ENCODE results near the gene MRGPRE. TPM values are rescaled to one million over a fixed set of nuclear protein-coding genes. Genes with fewer than 3 reads are reported as not detected.

MRGPRE gene
- total RNA-seq, 1 experiment from 2014 or later: not detected

- peaks cover 27 to 32% of the 10 kb centered on the region in 2 experiments for H3K9me3 Mint-ChIP-seq
- Histone ChIP-seq H3K27ac (ENCODE audit: insufficient read length, low read depth, low read length) (no peak overlapping the region), H3K9ac (ENCODE audit: extremely low read depth, insufficient read length, low read length) (no peak overlapping the region), H2BK12ac (ENCODE audit: insufficient read length, low read depth, low read length) (no peak overlapping the region), H4K8ac (replicated peaks; ENCODE audit: insufficient read length, low read depth, low read length) (no peak overlapping the region), H2BK20ac (ENCODE audit: low read depth, low read length, poor library complexity, severe bottlenecking) (no peak overlapping the region), H3K79me1 (ENCODE audit: insufficient read depth, low read depth, low read length, poor library complexity, severe bottlenecking) (no peaks in the 10 kb centered on the region), H3K4me2 (ENCODE audit: insufficient read depth, insufficient read length, low read length) (no peak overlapping the region), H2BK120ac (ENCODE audit: low read depth, low read length, poor library complexity, severe bottlenecking) (no peak overlapping the region), H3K4ac (ENCODE audit: low read depth, low read length) (no peak overlapping the region), H3K14ac (ENCODE audit: insufficient read depth, low read length) (no peak overlapping the region), H4K20me1 (ENCODE audit: control insufficient read depth, insufficient read depth, insufficient read length) (no peaks in the 10 kb centered on the region), H4K5ac (ENCODE audit: insufficient read length, low read depth, low read length) (no peak overlapping the region), H3K79me2 (ENCODE audit: insufficient read depth, low read length) (no peaks in the 10 kb centered on the region), H4K91ac (ENCODE audit: insufficient read length, low read depth, low read length) (no peak overlapping the region), H3K4me1 (ENCODE audit: insufficient read depth, low read length) (no peaks in the 10 kb centered on the region), H3K23me2 (ENCODE audit: insufficient read length, low read depth, low read length, poor library complexity, severe bottlenecking) (no peaks in the 10 kb centered on the region), H2AK5ac (ENCODE audit: insufficient read length, low read length) (no peak overlapping the region), H2AFZ (ENCODE audit: low read length) (no peak overlapping the region), H3K18ac (ENCODE audit: insufficient read length, low read depth, low read length) (no peak overlapping the region), H3K27me3 (ENCODE audit: insufficient read depth, low read length) (no peaks in the 10 kb centered on the region), H3K9me3 (ENCODE audit: control insufficient read depth, low read depth, low read length) (peaks cover 8% of the 10 kb centered on the region), H3K56ac (ENCODE audit: insufficient read length, low read depth, low read length) (no peak overlapping the region), H2BK5ac (ENCODE audit: insufficient read length, low read length) (no peak overlapping the region), H2BK15ac (ENCODE audit: low read depth, low read length) (no peak overlapping the region), H3K23ac (ENCODE audit: insufficient read length, low read depth, low read length) (no peak overlapping the region), H3T11ph (ENCODE audit: low read length) (no peak overlapping the region)
- no peaks in the 10 kb centered on the region for H3K27me3 Mint-ChIP-seq (ENCODE audit: low read depth)
- H3K36me3 Mint-ChIP-seq (ENCODE audit: insufficient read depth in 1 of 3, low read depth in 3 of 3): peaks cover 6 to 27% (median 11%) of the 10 kb centered on the region in 3 experiments; a peak in 6 of 7 replicates
- no peak overlapping the region for H3K27ac Mint-ChIP-seq
- no peak overlapping the region for H3K4me3 Mint-ChIP-seq
- no peak for TF ChIP-seq CTCF (conservative IDR thresholded peaks at IDR 0.05)
- WGBS (ENCODE audit: extremely low coverage, insufficient read length, low lambda C conversion rate): no CpG with 5 or more reads among the region's 1 CpG
- H3K4me1 Mint-ChIP-seq: peaks cover 15 to 28% of the 10 kb centered on the region in 2 experiments
- DNase-seq: no peak
Observed at GRCh38 chr11:3243880-3244279, 11.7 kb upstream of the MRGPRE start.
